HepG2 (cell line): ENCODE measurements around the gene BACH2.

Experiments used
- ARID3A ChIP-seq: IDR thresholded peaks from 2 replicates; pipeline ENCODE4 v1.6.1; 2012; ENCODE audit warnings: low read depth, low read length, improper control_type of control experiment
- BCLAF1 ChIP-seq: fragments of 450-650 bp; IDR thresholded peaks from 2 replicates; pipeline ENCODE4 v1.6.1; 2017; ENCODE audit warnings: mild to moderate bottlenecking
- CTCF ChIP-seq: sonication (generic); formaldehyde crosslinking; IDR thresholded peaks from 2 replicates; pipeline ENCODE4 v1.5.0; 2020; ENCODE audit warnings: mild to moderate bottlenecking, missing genetic modification reagents, moderate library complexity
- EZH2 ChIP-seq: conservative IDR thresholded peaks from 2 replicates; pipeline ENCODE4 v1.6.1; 2012; ENCODE audit warnings: mild to moderate bottlenecking, low read depth, low read length, moderate library complexity
- SP2 ChIP-seq: sonication (generic); formaldehyde crosslinking; IDR thresholded peaks from 2 replicates; pipeline ENCODE4 v1.5.1; 2020; ENCODE audit warnings: mild to moderate bottlenecking, missing genetic modification reagents
- STAG1 ChIP-seq: sonication (generic); formaldehyde crosslinking; IDR thresholded peaks from 2 replicates; pipeline ENCODE4 v1.4.0; 2020; ENCODE audit warnings: missing genetic modification reagents
- ZFX ChIP-seq: sonication (generic); formaldehyde crosslinking; IDR thresholded peaks from 2 replicates; pipeline ENCODE4 v1.4.0; 2020; ENCODE audit warnings: mild to moderate bottlenecking, low read depth, missing genetic modification reagents, moderate library complexity
- ZNF10 ChIP-seq: sonication (generic); formaldehyde crosslinking; IDR thresholded peaks from 2 replicates; pipeline ENCODE4 v1.4.0; 2020; ENCODE audit warnings: mild to moderate bottlenecking, low read depth, missing genetic modification reagents, borderline replicate concordance
- ZNF24 ChIP-seq: fragments of 450-650 bp; IDR thresholded peaks from 2 replicates; pipeline ENCODE4 v1.6.1; 2017; ENCODE audit warnings: antibody characterized with exemption, mild to moderate bottlenecking

- TF ChIP-seq STAG1: no peak
- TF ChIP-seq CTCF: no peak
- no peak for TF ChIP-seq SP2 (CRISPR knock-in tag)
- no peak for TF ChIP-seq ARID3A
- no peak for TF ChIP-seq ZNF24
- TF ChIP-seq ZFX: no peak
- no peak for TF ChIP-seq EZH2
- TF ChIP-seq BCLAF1: no peak
- TF ChIP-seq ZNF10 (CRISPR knock-in tag): no peak
These were observed 98.7 kb downstream of the BACH2 start for GRCh38 chr6:90197854-90198496.
